Measurements from ENCODE around the gene ANKRD18B. TPM values are rescaled to one million over a fixed set of nuclear protein-coding genes. Genes with fewer than 3 reads are reported as not detected.
"Not testable (repeated sequence)": the region's sequence is repeated elsewhere in the genome, so short reads cannot be mapped to it uniquely, and the experiment has no call there.

The ANKRD18B gene
- polyA plus RNA-seq, 4 donors = 0.93 to 1.4 (median 1.1) TPM

- not testable (repeated sequence) for DNase-seq (ENCODE audit: low read depth in 4 of 4, low spot score in 3 of 4)
Observed at GRCh38 chr9:33528069-33528468, 4.0 kb downstream of the ANKRD18B start.

- not testable (repeated sequence) for DNase-seq (ENCODE audit: low read depth in 4 of 4, low spot score in 3 of 4)
Observed at GRCh38 chr9:33533958-33534357, 9.9 kb downstream of the ANKRD18B start.

- DNase-seq (ENCODE audit: low read depth in 4 of 4, low spot score in 3 of 4) = no peak
Observed at GRCh38 chr9:33535541-33535940, 11.5 kb downstream of the ANKRD18B start.

- not testable (repeated sequence) for DNase-seq (ENCODE audit: low read depth in 4 of 4, low spot score in 3 of 4)
Observed at GRCh38 chr9:33543463-33543862, 19.4 kb downstream of the ANKRD18B start.

GRCh38 chr9:33545715-33546114 is 21.7 kb downstream of the ANKRD18B start:
- not testable (repeated sequence) for DNase-seq (ENCODE audit: low read depth in 4 of 4, low spot score in 3 of 4)

- DNase-seq (ENCODE audit: low read depth in 4 of 4, low spot score in 3 of 4) = not testable (repeated sequence)
Observed at GRCh38 chr9:33548816-33549215, 24.8 kb downstream of the ANKRD18B start.

GRCh38 chr9:33549418-33549817 is 25.4 kb downstream of the ANKRD18B start:
- not testable (repeated sequence) for DNase-seq (ENCODE audit: low read depth in 4 of 4, low spot score in 3 of 4)

GRCh38 chr9:33551183-33551582 is 27.1 kb downstream of the ANKRD18B start:
- DNase-seq (ENCODE audit: low read depth in 4 of 4, low spot score in 3 of 4) = not testable (repeated sequence)

- not testable (repeated sequence) for DNase-seq (ENCODE audit: low read depth in 4 of 4, low spot score in 3 of 4)
Observed at GRCh38 chr9:33552315-33552725, 28.3 kb downstream of the ANKRD18B start.

GRCh38 chr9:33560217-33560616 is 36.2 kb downstream of the ANKRD18B start:
- DNase-seq (ENCODE audit: low read depth in 4 of 4, low spot score in 3 of 4) = not testable (repeated sequence)

GRCh38 chr9:33562196-33562595 is 38.1 kb downstream of the ANKRD18B start:
- not testable (repeated sequence) for DNase-seq (ENCODE audit: low read depth in 4 of 4, low spot score in 3 of 4)

GRCh38 chr9:33567776-33568175 is 43.7 kb downstream of the ANKRD18B start:
- not testable (repeated sequence) for DNase-seq (ENCODE audit: low read depth in 4 of 4, low spot score in 3 of 4)

GRCh38 chr9:33577786-33578185 is 53.7 kb downstream of the ANKRD18B start:
- not testable (repeated sequence) for DNase-seq (ENCODE audit: low read depth in 4 of 4, low spot score in 3 of 4)

- DNase-seq (ENCODE audit: low read depth in 4 of 4, low spot score in 3 of 4) = not testable (repeated sequence)
Observed at GRCh38 chr9:33579996-33580395, 55.9 kb downstream of the ANKRD18B start.

- DNase-seq (ENCODE audit: low read depth in 4 of 4, low spot score in 3 of 4) = not testable (repeated sequence)
Observed at GRCh38 chr9:33582686-33583085, 58.6 kb downstream of the ANKRD18B start.

- DNase-seq (ENCODE audit: low read depth in 4 of 4, low spot score in 3 of 4) = not testable (repeated sequence)
Observed at GRCh38 chr9:33586128-33586527, 62.1 kb downstream of the ANKRD18B start.

GRCh38 chr9:33587799-33588198 is 63.7 kb downstream of the ANKRD18B start:
- DNase-seq (ENCODE audit: low read depth in 4 of 4, low spot score in 3 of 4) = not testable (repeated sequence)

GRCh38 chr9:33588876-33589275 is 64.8 kb downstream of the ANKRD18B start:
- not testable (repeated sequence) for DNase-seq (ENCODE audit: low read depth in 4 of 4, low spot score in 3 of 4)

- not testable (repeated sequence) for DNase-seq (ENCODE audit: low read depth in 4 of 4, low spot score in 3 of 4)
Observed at GRCh38 chr9:33590857-33591256, 66.8 kb downstream of the ANKRD18B start.

- not testable (repeated sequence) for DNase-seq (ENCODE audit: low read depth in 4 of 4, low spot score in 3 of 4)
Observed at GRCh38 chr9:33596974-33597373, 72.9 kb downstream of the ANKRD18B start.

GRCh38 chr9:33597386-33597785 is 73.3 kb downstream of the ANKRD18B start:
- DNase-seq (ENCODE audit: low read depth in 4 of 4, low spot score in 3 of 4) = not testable (repeated sequence)

GRCh38 chr9:33598796-33599379 is 74.8 kb downstream of the ANKRD18B start:
- not testable (repeated sequence) for DNase-seq (ENCODE audit: low read depth in 4 of 4, low spot score in 3 of 4)

GRCh38 chr9:33600911-33601310 is 76.9 kb downstream of the ANKRD18B start:
- DNase-seq (ENCODE audit: low read depth in 4 of 4, low spot score in 3 of 4) = not testable (repeated sequence)

All from right renal pelvis (tissue), 4 donors.